ENCODE results near the gene VN1R5. TPM values are rescaled to one million over a fixed set of nuclear protein-coding genes. Genes with fewer than 3 reads are reported as not detected.
"Not testable (repeated sequence)": the region's sequence is repeated elsewhere in the genome, so short reads cannot be mapped to it uniquely, and the experiment has no call there.

VN1R5 gene
- total and polyA plus RNA-seq, 11 donors = not detected

DNA sequence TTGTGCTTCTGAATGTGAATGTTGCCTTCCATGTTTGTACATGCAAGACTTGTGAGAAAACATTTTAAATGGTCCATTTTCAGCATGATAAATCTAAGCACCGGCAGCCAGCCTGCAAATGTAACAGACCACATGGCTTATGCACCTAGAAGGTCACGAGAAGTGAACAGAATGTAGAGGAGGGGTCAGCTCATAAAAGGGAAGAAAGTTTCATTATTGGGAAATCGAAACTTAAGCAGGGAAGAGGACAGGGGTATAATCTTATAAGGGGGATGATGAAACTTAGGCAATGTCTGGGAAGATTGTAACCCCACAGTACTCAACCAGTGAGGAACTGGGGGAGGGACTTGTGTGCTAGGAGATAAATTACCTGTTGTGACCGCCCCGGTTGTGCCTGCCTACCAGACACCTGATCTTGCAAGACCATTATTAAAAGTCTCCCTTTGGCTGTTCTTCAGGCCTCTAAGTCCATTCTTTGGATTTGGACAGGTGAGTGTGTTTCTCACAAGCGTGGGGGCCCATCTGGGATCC lies 37.7 kb upstream of the VN1R5 start:
- H3K4me3 ChIP-seq = no peak overlapping the region
- TF ChIP-seq, protein P1, sequence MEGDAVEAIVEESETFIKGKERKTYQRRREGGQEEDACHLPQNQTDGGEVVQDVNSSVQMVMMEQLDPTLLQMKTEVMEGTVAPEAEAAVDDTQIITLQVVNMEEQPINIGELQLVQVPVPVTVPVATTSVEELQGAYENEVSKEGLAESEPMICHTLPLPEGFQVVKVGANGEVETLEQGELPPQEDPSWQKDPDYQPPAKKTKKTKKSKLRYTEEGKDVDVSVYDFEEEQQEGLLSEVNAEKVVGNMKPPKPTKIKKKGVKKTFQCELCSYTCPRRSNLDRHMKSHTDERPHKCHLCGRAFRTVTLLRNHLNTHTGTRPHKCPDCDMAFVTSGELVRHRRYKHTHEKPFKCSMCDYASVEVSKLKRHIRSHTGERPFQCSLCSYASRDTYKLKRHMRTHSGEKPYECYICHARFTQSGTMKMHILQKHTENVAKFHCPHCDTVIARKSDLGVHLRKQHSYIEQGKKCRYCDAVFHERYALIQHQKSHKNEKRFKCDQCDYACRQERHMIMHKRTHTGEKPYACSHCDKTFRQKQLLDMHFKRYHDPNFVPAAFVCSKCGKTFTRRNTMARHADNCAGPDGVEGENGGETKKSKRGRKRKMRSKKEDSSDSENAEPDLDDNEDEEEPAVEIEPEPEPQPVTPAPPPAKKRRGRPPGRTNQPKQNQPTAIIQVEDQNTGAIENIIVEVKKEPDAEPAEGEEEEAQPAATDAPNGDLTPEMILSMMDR (IDR thresholded peaks at IDR 0.05) = no peak
- no peak for TF ChIP-seq POLR2A (IDR thresholded peaks at IDR 0.05)
- no peak for DNase-seq
- 75 to 91% (median 87%) methylated on average over 6 of the region's 6 CpGs for WGBS, 4 donors
- no peaks in the 10 kb centered on the region for H3K4me1 ChIP-seq
- peaks cover 0 to 6% (median 0%) of the 10 kb centered on the region in 9 donors for H3K27me3 ChIP-seq
- H3K27ac ChIP-seq = no peak overlapping the region
- no peaks in the 10 kb centered on the region for H3K36me3 ChIP-seq
- H3K9me3 ChIP-seq = no peaks in the 10 kb centered on the region
- intact Hi-C loops (cut with DNase I) = loop anchor here in 4 of 10 donors (10.0 kb wide), 3 partner anchors 107 to 117 kb away; partner anchors contain the start of genes ZNF496 (in 2 of the 4) and ZNF669 (in 1 of the 4)
- ATAC-seq = no peak

DNA sequence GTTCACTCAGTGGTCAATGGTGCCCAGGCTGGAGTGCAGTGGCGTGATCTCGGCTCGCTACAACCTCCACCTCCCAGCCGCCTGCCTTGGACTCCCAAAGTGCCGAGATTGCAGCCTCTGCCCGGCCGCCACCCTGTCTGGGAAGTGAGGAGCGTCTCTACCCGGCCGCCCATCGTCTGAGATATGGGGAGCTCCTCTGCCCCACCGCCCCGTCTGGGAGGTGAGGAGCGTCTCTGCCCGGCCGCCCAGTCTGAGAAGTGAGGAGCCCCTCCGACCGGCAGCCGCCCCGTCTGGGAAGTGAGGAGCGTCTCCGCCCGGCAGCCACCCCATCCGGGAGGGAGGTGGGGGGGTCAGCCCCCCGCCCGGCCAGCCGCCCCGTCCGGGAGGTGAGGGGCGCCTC lies 35.6 kb upstream of the VN1R5 start:
- H3K4me1 ChIP-seq; H3K36me3 ChIP-seq; ATAC-seq; H3K4me3 ChIP-seq; DNase-seq; H3K27me3 ChIP-seq; H3K27ac ChIP-seq; intact Hi-C loops (cut with DNase I): not testable (repeated sequence)
- WGBS, 4 donors = 96 to 97% (median 97%) methylated on average over 10 to 24 of the region's 30 CpGs
- H3K9me3 ChIP-seq = peaks cover 0 to 17% (median 3%) of the 10 kb centered on the region in 12 donors

DNA sequence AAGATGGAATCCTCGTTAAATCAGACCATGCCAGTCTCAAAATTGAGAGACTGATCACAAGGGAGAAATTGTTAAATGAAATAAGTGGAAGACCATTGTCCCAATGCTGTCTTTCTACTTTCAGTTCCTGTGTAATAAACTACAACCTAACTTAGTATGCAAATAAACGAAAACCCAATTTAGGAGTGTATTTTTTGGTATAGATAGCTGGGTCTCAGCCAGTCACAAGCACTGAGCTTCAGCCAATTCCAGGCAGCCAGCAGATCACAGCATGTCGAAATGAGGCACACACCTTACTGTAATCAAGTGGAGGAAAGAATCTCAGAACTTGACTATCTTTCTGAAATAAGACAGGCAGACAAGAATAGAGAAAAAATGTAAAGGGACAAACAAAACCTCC lies 33.0 kb upstream of the VN1R5 start:
- Histone ChIP-seq H3K36me3 (no peaks in the 10 kb centered on the region), H3K4me1 (no peaks in the 10 kb centered on the region), H3K27ac (no peak overlapping the region), H3K4me3 (no peak overlapping the region), H3K27me3 (no peaks in the 10 kb centered on the region), H3K9me3 (peaks cover 0 to 23% (median 3%) of the 10 kb centered on the region in 12 donors)
- DNase-seq = no peak
- intact Hi-C loops (cut with DNase I) = no loop called here
- TF ChIP-seq, protein P1 (IDR thresholded peaks at IDR 0.05) = no peak
- TF ChIP-seq POLR2A (IDR thresholded peaks at IDR 0.05) = no peak
- ATAC-seq = no peak
- WGBS, 4 donors = 60 to 80% (median 66%) methylated on average over 3 of the region's 3 CpGs

DNA sequence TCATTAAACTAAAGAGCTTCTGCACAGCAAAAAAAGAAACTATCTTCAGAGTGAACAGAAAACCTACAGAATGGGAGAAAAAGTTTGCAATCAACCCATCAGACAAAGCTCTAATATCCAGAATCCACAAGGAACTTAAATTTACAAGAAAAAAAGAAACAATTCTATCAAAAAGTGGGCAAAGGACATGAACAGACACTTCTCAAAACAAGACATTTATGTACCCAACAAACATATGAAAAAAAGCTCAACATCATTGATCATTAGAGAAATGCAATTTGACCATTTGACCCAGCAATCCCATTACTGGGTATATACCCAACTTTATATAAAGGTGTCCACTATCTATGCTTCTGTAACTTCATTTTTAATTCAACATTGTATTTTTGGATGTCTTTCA lies 31.1 kb upstream of the VN1R5 start:
- peaks cover 0 to 38% (median 6%) of the 10 kb centered on the region in 12 donors for H3K9me3 ChIP-seq
- H3K4me3 ChIP-seq = no peak overlapping the region
- H3K36me3 ChIP-seq = no peaks in the 10 kb centered on the region
- ATAC-seq (no peak), DNase-seq (no peak)
- no peaks in the 10 kb centered on the region for H3K4me1 ChIP-seq
- H3K27me3 ChIP-seq = no peaks in the 10 kb centered on the region
- TF ChIP-seq, protein P1 (IDR thresholded peaks at IDR 0.05) = no peak
- no peak for TF ChIP-seq POLR2A (IDR thresholded peaks at IDR 0.05)
- no peak overlapping the region for H3K27ac ChIP-seq
- intact Hi-C loops (cut with DNase I) = no loop called here

DNA sequence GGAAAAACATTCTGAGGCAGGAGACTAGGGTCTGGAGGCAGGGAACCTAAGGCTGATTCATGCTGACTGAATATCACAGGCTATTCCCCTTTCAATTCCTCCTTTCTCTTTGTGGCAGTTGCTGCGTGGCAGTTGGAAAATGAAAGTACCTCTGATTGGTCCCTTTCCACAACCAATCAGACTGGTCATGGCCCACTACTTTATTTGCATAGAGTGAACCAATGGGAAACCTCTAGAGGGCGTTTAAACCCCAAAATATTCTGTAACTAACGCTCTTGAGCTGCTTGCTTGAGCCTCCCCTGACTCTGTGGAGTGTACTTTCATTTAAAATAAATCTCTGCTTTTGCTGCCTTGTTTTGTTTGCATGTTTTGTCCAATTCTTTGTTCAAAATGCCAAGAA lies 27.7 kb upstream of the VN1R5 start:
- DNase-seq (no peak), ATAC-seq (no peak)
- intact Hi-C loops (cut with DNase I) = no loop called here
- H3K27me3 ChIP-seq = no peaks in the 10 kb centered on the region
- H3K9me3 ChIP-seq = peaks cover 0 to 38% (median 6%) of the 10 kb centered on the region in 12 donors
- WGBS, 4 donors = 48 to 57% (median 53%) methylated on average over 3 of the region's 3 CpGs
- H3K36me3 ChIP-seq = no peaks in the 10 kb centered on the region
- no peak overlapping the region for H3K4me3 ChIP-seq
- no peak overlapping the region for H3K27ac ChIP-seq
- H3K4me1 ChIP-seq = no peaks in the 10 kb centered on the region
- no peak for TF ChIP-seq POLR2A (IDR thresholded peaks at IDR 0.05)
- TF ChIP-seq, protein P1 (IDR thresholded peaks at IDR 0.05) = no peak
